GM12874 (cell line): ENCODE results near the gene ASB17.

Source experiments
- TF ChIP-seq, protein P1 (sequence below): IDR thresholded peaks from 2 replicates; pipeline ENCODE4 v1.5.1; 2011; ENCODE audit warnings: low read depth, mild to moderate bottlenecking, control low read depth, low read length, moderate library complexity; ENCODE audit not compliant: insufficient read depth

The ASB17 gene

GRCh38 chr1:75884437-75884836 lies 47.8 kb downstream of the ASB17 start:
- TF ChIP-seq, protein P1, sequence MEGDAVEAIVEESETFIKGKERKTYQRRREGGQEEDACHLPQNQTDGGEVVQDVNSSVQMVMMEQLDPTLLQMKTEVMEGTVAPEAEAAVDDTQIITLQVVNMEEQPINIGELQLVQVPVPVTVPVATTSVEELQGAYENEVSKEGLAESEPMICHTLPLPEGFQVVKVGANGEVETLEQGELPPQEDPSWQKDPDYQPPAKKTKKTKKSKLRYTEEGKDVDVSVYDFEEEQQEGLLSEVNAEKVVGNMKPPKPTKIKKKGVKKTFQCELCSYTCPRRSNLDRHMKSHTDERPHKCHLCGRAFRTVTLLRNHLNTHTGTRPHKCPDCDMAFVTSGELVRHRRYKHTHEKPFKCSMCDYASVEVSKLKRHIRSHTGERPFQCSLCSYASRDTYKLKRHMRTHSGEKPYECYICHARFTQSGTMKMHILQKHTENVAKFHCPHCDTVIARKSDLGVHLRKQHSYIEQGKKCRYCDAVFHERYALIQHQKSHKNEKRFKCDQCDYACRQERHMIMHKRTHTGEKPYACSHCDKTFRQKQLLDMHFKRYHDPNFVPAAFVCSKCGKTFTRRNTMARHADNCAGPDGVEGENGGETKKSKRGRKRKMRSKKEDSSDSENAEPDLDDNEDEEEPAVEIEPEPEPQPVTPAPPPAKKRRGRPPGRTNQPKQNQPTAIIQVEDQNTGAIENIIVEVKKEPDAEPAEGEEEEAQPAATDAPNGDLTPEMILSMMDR = no peak

GRCh38 chr1:75879985-75880384 lies 52.2 kb downstream of the ASB17 start:
- TF ChIP-seq, protein P1 = no peak

- TF ChIP-seq, protein P1 = no peak
These were observed 61.3 kb downstream of the ASB17 start for GRCh38 chr1:75870951-75871350.
